ENCODE data around the gene ATP7B. TPM values are rescaled to one million over a fixed set of nuclear protein-coding genes. Genes with fewer than 3 reads are reported as not detected.
A peak's percentile ranks its signal among the peaks of the same experiment; 100 is the strongest.

The ATP7B gene
- total RNA-seq, 1 experiment from 2014 or later: 4.4 TPM

DNA sequence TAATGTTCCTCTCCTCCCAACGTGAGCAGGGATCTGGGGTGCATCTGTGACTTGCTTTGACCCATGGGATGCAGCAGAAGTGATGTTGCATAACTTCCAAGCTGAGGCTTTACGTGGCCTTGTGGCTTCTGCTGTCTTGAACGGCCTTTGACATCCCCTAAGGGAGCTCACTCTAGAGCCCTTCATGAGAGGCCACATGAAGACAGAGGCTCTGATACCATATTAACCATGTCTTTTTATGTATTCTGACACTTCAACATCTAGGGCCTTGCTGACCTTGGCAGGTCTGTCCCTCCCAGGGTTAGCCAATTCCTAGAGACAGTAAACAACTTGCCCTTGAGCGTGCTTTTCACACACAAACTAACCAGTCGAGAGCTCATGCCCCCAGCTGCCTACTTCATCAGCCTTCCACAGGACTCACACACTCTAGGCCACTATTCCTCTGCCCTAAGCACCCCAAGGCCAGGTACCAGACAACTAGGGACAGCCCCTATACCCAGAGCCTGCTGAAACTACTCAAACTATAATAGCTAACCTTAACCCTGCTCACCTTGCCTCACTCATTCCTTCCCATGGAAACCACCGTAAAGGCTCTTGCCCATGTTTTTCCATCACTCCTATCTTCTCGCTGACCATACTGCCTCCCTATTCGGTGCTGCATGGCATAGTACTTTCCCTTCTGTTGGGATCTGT, 104.1 kb downstream of the ATP7B start:
- H2AFZ ChIP-seq (ENCODE audit: low read length): no peak overlapping the region
- no peaks in the 10 kb centered on the region for H3K79me2 ChIP-seq (ENCODE audit: low read length)
- no peak overlapping the region for H3K27ac ChIP-seq (ENCODE audit: low read length)
- no TSS peak for BruUV-seq (replicated peaks)
- intact Hi-C loops (cut with micrococcal nuclease): no loop called here
- TF ChIP-seq EZH2phosphoT487 (IDR thresholded peaks at IDR 0.05; ENCODE audit: borderline replicate concordance, low read length) (no peak), CTCF (conservative IDR thresholded peaks at IDR 0.05; ENCODE audit: low read depth, low read length) (no peak), EZH2 (IDR thresholded peaks at IDR 0.05; ENCODE audit: low read length, unreplicated experiment) (no peak)
- no peak for ATAC-seq
- H3K4me3 ChIP-seq (ENCODE audit: low read length): no peak overlapping the region
- no peaks in the 10 kb centered on the region for H4K20me1 ChIP-seq (ENCODE audit: low read length)
- no peaks in the 10 kb centered on the region for H3K9me2 ChIP-seq (replicated peaks; ENCODE audit: low read length)
- H3K4me2 ChIP-seq (ENCODE audit: low read length): no peak overlapping the region
- ChIA-PET POLR2A (ENCODE audit: unreplicated experiment) (no interaction called here), CTCF (no interaction called here)
- H3K36me3 ChIP-seq (ENCODE audit: low read depth, low read length): no peaks in the 10 kb centered on the region
- no peak overlapping the region for H3K9ac ChIP-seq (ENCODE audit: low read length)
- H3K27me3 ChIP-seq (ENCODE audit: low read length): no peaks in the 10 kb centered on the region
- no peaks in the 10 kb centered on the region for H3F3A ChIP-seq (ENCODE audit: low read length, unreplicated experiment)
- peaks cover under 1% of the 10 kb centered on the region; the same call in 1 of the 2 replicates for H3K4me1 ChIP-seq (ENCODE audit: insufficient read depth, low read length)
- no peaks in the 10 kb centered on the region for H3K9me3 ChIP-seq (ENCODE audit: low read length)
- no peak for DNase-seq

DNA sequence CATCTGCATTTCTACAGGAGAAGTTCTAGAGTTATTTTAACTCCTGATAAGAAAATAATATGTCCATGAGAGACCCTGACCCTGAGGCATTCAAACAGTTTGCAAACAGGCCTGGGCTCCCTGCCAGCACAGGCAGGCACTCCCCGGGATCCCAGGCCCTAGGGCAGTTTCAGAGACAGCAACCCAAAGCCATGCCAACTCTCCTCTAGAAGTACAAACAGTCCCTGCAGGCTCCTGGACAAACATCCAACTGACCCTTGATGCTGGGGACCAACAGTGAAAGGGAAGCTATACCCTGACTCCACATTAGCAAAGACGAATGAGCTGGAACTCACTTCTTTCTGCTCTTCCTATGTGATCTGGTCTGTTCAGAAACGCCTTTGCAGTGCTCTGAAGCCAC, 104.7 kb downstream of the ATP7B start:
- ChIA-PET POLR2A (ENCODE audit: unreplicated experiment) (no interaction called here), CTCF (no interaction called here)
- no TSS peak for BruUV-seq (replicated peaks)
- no peaks in the 10 kb centered on the region for H3K9me3 ChIP-seq (ENCODE audit: low read length)
- H3K27ac ChIP-seq (ENCODE audit: low read length): no peak overlapping the region
- H4K20me1 ChIP-seq (ENCODE audit: low read length): no peaks in the 10 kb centered on the region
- no peaks in the 10 kb centered on the region; the same call in 1 of the 2 replicates for H3K4me1 ChIP-seq (ENCODE audit: insufficient read depth, low read length)
- TF ChIP-seq EZH2phosphoT487 (IDR thresholded peaks at IDR 0.05; ENCODE audit: borderline replicate concordance, low read length): no peak
- TF ChIP-seq EZH2 (IDR thresholded peaks at IDR 0.05; ENCODE audit: low read length, unreplicated experiment): no peak
- no peak for TF ChIP-seq CTCF (conservative IDR thresholded peaks at IDR 0.05; ENCODE audit: low read depth, low read length)
- DNase-seq: peak; percentile 37
- no peak overlapping the region for H3K4me2 ChIP-seq (ENCODE audit: low read length)
- peak; percentile 54; the same call in 1 of the 2 replicates for ATAC-seq
- H3K9ac ChIP-seq (ENCODE audit: low read length): no peak overlapping the region
- intact Hi-C loops (cut with micrococcal nuclease): no loop called here
- H3K79me2 ChIP-seq (ENCODE audit: low read length): no peaks in the 10 kb centered on the region
- H3K9me2 ChIP-seq (replicated peaks; ENCODE audit: low read length): no peaks in the 10 kb centered on the region
- H3K4me3 ChIP-seq (ENCODE audit: low read length): no peak overlapping the region
- H3F3A ChIP-seq (ENCODE audit: low read length, unreplicated experiment): no peaks in the 10 kb centered on the region
- H3K36me3 ChIP-seq (ENCODE audit: low read depth, low read length): no peaks in the 10 kb centered on the region
- no peaks in the 10 kb centered on the region for H3K27me3 ChIP-seq (ENCODE audit: low read length)
- no peak overlapping the region for H2AFZ ChIP-seq (ENCODE audit: low read length)

GRCh38 chr13:51905787-51906186, 105.5 kb downstream of the ATP7B start:
- Histone ChIP-seq H3K9me3 (ENCODE audit: low read length) (no peaks in the 10 kb centered on the region), H3K9ac (ENCODE audit: low read length) (no peak overlapping the region), H3K27ac (ENCODE audit: low read length) (no peak overlapping the region), H4K20me1 (ENCODE audit: low read length) (no peaks in the 10 kb centered on the region), H3K4me3 (ENCODE audit: low read length) (no peak overlapping the region), H3K9me2 (replicated peaks; ENCODE audit: low read length) (no peaks in the 10 kb centered on the region), H3K36me3 (ENCODE audit: low read depth, low read length) (no peaks in the 10 kb centered on the region), H3K27me3 (ENCODE audit: low read length) (no peaks in the 10 kb centered on the region), H3K4me2 (ENCODE audit: low read length) (no peak overlapping the region), H3K4me1 (ENCODE audit: insufficient read depth, low read length) (no peaks in the 10 kb centered on the region; the same call in 1 of the 2 replicates), H2AFZ (ENCODE audit: low read length) (no peak overlapping the region), H3F3A (ENCODE audit: low read length, unreplicated experiment) (no peaks in the 10 kb centered on the region), H3K79me2 (ENCODE audit: low read length) (no peaks in the 10 kb centered on the region)
- no TSS peak for BruUV-seq (replicated peaks)
- intact Hi-C loops (cut with micrococcal nuclease): no loop called here
- DNase-seq: no peak
- ChIA-PET CTCF (no interaction called here), POLR2A (ENCODE audit: unreplicated experiment) (no interaction called here)
- ATAC-seq: 0 out of 2 replicates have a peak, but pooled peaks have one; percentile 15
- TF ChIP-seq EZH2 (IDR thresholded peaks at IDR 0.05; ENCODE audit: low read length, unreplicated experiment) (no peak), CTCF (conservative IDR thresholded peaks at IDR 0.05; ENCODE audit: low read depth, low read length) (no peak), EZH2phosphoT487 (IDR thresholded peaks at IDR 0.05; ENCODE audit: borderline replicate concordance, low read length) (no peak)

All from PC-3 (cell line).